ENCODE data around the gene IL18BP. TPM values are rescaled to one million over a fixed set of nuclear protein-coding genes. Genes with fewer than 3 reads are reported as not detected.

The IL18BP gene
- total RNA-seq, 1 donor from 2014 or later = 10.7 TPM

GRCh38 chr11:72048766-72049460 lies 50.2 kb downstream of the IL18BP start:
- Mint-ChIP-seq H3K36me3 (ENCODE audit: low read depth) (peaks cover 3% of the 10 kb centered on the region), H3K4me1 (peaks cover 14% of the 10 kb centered on the region), H3K27ac (ENCODE audit: unreplicated experiment) (peak overlapping the region; percentile 95), H3K27me3 (ENCODE audit: low read depth) (no peaks in the 10 kb centered on the region), H3K4me3 (no peak overlapping the region), H3K9me3 (no peaks in the 10 kb centered on the region)
- TF ChIP-seq, protein P1, sequence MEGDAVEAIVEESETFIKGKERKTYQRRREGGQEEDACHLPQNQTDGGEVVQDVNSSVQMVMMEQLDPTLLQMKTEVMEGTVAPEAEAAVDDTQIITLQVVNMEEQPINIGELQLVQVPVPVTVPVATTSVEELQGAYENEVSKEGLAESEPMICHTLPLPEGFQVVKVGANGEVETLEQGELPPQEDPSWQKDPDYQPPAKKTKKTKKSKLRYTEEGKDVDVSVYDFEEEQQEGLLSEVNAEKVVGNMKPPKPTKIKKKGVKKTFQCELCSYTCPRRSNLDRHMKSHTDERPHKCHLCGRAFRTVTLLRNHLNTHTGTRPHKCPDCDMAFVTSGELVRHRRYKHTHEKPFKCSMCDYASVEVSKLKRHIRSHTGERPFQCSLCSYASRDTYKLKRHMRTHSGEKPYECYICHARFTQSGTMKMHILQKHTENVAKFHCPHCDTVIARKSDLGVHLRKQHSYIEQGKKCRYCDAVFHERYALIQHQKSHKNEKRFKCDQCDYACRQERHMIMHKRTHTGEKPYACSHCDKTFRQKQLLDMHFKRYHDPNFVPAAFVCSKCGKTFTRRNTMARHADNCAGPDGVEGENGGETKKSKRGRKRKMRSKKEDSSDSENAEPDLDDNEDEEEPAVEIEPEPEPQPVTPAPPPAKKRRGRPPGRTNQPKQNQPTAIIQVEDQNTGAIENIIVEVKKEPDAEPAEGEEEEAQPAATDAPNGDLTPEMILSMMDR (conservative IDR thresholded peaks at IDR 0.05) = no peak
- no peak for DNase-seq (ENCODE audit: low read depth, low spot score)

Other genes starting within 250 kb of the IL18BP start
- gene DEFB108B, start 165.7 kb upstream of the IL18BP start, total RNA-seq = not detected in 2 replicates
- gene DEFB131B, start 120.5 kb upstream of the IL18BP start, total RNA-seq = not detected in 2 replicates
- 11.3 and 12.9 TPM in 2 replicates for gene XNDC1N, start 70.3 kb upstream of the IL18BP start, total RNA-seq
- 48.8 and 49.9 TPM in 2 replicates for gene RNF121, start 69.9 kb upstream of the IL18BP start, total RNA-seq
- gene NUMA1, start 81.6 kb downstream of the IL18BP start, total RNA-seq = 173 and 179 TPM in 2 replicates
- gene LRRC51, start 81.9 kb downstream of the IL18BP start, total RNA-seq = 11.6 and 13.5 TPM in 2 replicates
- gene LAMTOR1, start 104.4 kb downstream of the IL18BP start, total RNA-seq = 79.1 and 79.6 TPM in 2 replicates
- gene TOMT, start 107.0 kb downstream of the IL18BP start, total RNA-seq = not detected in 2 replicates
- 68.4 and 74.5 TPM in 2 replicates for gene ANAPC15, start 113.8 kb downstream of the IL18BP start, total RNA-seq
- gene FOLR3, start 136.8 kb downstream of the IL18BP start, total RNA-seq = not detected in 2 replicates
- gene FOLR1, start 193.2 kb downstream of the IL18BP start, total RNA-seq = not detected in 2 replicates
- gene FOLR2, start 217.9 kb downstream of the IL18BP start, total RNA-seq = not detected in 2 replicates
- 242 and 247 TPM in 2 replicates for gene INPPL1, start 225.9 kb downstream of the IL18BP start, total RNA-seq
- 5.1 and 5.6 TPM in 2 replicates for gene PHOX2A, start 245.3 kb downstream of the IL18BP start, total RNA-seq